ENCODE results near the gene TRIM62. TPM values are rescaled to one million over a fixed set of nuclear protein-coding genes. Genes with fewer than 3 reads are reported as not detected.

TRIM62 gene
- total RNA-seq, 2 experiments from 2014 or later = 2.4 to 8.4 TPM

GRCh38 chr1:33186936-33187335 lies 5.1 kb upstream of the TRIM62 start:
- CTCF ChIA-PET (ENCODE audit: unreplicated experiment) = no interaction called here
- Histone ChIP-seq H3K9me3 (ENCODE audit: low read length) (no peaks in the 10 kb centered on the region), H4K20me1 (ENCODE audit: insufficient read depth, low read length) (no peaks in the 10 kb centered on the region), H3K4me2 (ENCODE audit: low read length) (no peak overlapping the region), H2AFZ (ENCODE audit: low read length) (no peak overlapping the region), H3K27ac (ENCODE audit: low read depth, low read length, poor library complexity, severe bottlenecking) (no peak overlapping the region), H3K4me3 (ENCODE audit: low read depth, low read length, poor library complexity, severe bottlenecking) (no peak overlapping the region), H3K79me2 (ENCODE audit: insufficient read depth, low read depth, low read length) (no peaks in the 10 kb centered on the region), H3K4me1 (ENCODE audit: insufficient read depth, low read length, poor library complexity, severe bottlenecking) (peaks cover 10% of the 10 kb centered on the region), H3K36me3 (ENCODE audit: insufficient read depth, low read length) (no peaks in the 10 kb centered on the region), H3K9me2 (ENCODE audit: insufficient read depth, low read length) (no peaks in the 10 kb centered on the region)
- BruUV-seq (replicated peaks) = no TSS peak
- no peak for DNase-seq (ENCODE audit: low spot score)
- intact Hi-C loops (cut with micrococcal nuclease; ENCODE audit: unreplicated experiment) = no loop called here
- no peak for TF ChIP-seq EZH2phosphoT487 (IDR thresholded peaks at IDR 0.05; ENCODE audit: borderline replicate concordance, low read depth, low read length)
- TF ChIP-seq, protein P1, sequence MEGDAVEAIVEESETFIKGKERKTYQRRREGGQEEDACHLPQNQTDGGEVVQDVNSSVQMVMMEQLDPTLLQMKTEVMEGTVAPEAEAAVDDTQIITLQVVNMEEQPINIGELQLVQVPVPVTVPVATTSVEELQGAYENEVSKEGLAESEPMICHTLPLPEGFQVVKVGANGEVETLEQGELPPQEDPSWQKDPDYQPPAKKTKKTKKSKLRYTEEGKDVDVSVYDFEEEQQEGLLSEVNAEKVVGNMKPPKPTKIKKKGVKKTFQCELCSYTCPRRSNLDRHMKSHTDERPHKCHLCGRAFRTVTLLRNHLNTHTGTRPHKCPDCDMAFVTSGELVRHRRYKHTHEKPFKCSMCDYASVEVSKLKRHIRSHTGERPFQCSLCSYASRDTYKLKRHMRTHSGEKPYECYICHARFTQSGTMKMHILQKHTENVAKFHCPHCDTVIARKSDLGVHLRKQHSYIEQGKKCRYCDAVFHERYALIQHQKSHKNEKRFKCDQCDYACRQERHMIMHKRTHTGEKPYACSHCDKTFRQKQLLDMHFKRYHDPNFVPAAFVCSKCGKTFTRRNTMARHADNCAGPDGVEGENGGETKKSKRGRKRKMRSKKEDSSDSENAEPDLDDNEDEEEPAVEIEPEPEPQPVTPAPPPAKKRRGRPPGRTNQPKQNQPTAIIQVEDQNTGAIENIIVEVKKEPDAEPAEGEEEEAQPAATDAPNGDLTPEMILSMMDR (conservative IDR thresholded peaks at IDR 0.05; ENCODE audit: low read length) = no peak
- POLR2A ChIA-PET = no interaction called here

- intact Hi-C loops (cut with micrococcal nuclease; ENCODE audit: unreplicated experiment) = no loop called here
- no peak overlapping the region for H3K4me2 ChIP-seq (ENCODE audit: low read length)
- H2AFZ ChIP-seq (ENCODE audit: low read length) = no peak overlapping the region
- ChIA-PET POLR2A (interaction anchor here (0.7 kb wide), 1 partner anchor 18 kb away, joined by 3 read pairs; no protein-coding TSS in a partner anchor), CTCF (ENCODE audit: unreplicated experiment) (no interaction called here)
- no peaks in the 10 kb centered on the region for H4K20me1 ChIP-seq (ENCODE audit: insufficient read depth, low read length)
- BruUV-seq (replicated peaks) = no TSS peak
- no peaks in the 10 kb centered on the region for H3K9me2 ChIP-seq (ENCODE audit: insufficient read depth, low read length)
- no peaks in the 10 kb centered on the region for H3K79me2 ChIP-seq (ENCODE audit: insufficient read depth, low read depth, low read length)
- TF ChIP-seq, protein P1 (conservative IDR thresholded peaks at IDR 0.05; ENCODE audit: low read length) = no peak
- TF ChIP-seq EZH2phosphoT487 (IDR thresholded peaks at IDR 0.05; ENCODE audit: borderline replicate concordance, low read depth, low read length) = no peak
- H3K9me3 ChIP-seq (ENCODE audit: low read length) = no peaks in the 10 kb centered on the region
- peaks cover 15% of the 10 kb centered on the region for H3K4me1 ChIP-seq (ENCODE audit: insufficient read depth, low read length, poor library complexity, severe bottlenecking)
- DNase-seq (ENCODE audit: low spot score) = no peak
- H3K27ac ChIP-seq (ENCODE audit: low read depth, low read length, poor library complexity, severe bottlenecking) = no peak overlapping the region
- H3K4me3 ChIP-seq (ENCODE audit: low read depth, low read length, poor library complexity, severe bottlenecking) = no peak overlapping the region
- no peaks in the 10 kb centered on the region for H3K36me3 ChIP-seq (ENCODE audit: insufficient read depth, low read length)
Measured at GRCh38 chr1:33185541-33185940, 3.7 kb upstream of the TRIM62 start.

GRCh38 chr1:33183306-33183705 lies 1.5 kb upstream of the TRIM62 start:
- BruUV-seq (replicated peaks) = no TSS peak
- no peak for DNase-seq (ENCODE audit: low spot score)
- H3K4me3 ChIP-seq (ENCODE audit: low read depth, low read length, poor library complexity, severe bottlenecking) = no peak overlapping the region
- H3K79me2 ChIP-seq (ENCODE audit: insufficient read depth, low read depth, low read length) = no peaks in the 10 kb centered on the region
- H3K9me2 ChIP-seq (ENCODE audit: insufficient read depth, low read length) = no peaks in the 10 kb centered on the region
- no peak overlapping the region for H2AFZ ChIP-seq (ENCODE audit: low read length)
- no peaks in the 10 kb centered on the region for H3K36me3 ChIP-seq (ENCODE audit: insufficient read depth, low read length)
- no peak for TF ChIP-seq EZH2phosphoT487 (IDR thresholded peaks at IDR 0.05; ENCODE audit: borderline replicate concordance, low read depth, low read length)
- TF ChIP-seq, protein P1 (conservative IDR thresholded peaks at IDR 0.05; ENCODE audit: low read length) = no peak
- intact Hi-C loops (cut with micrococcal nuclease; ENCODE audit: unreplicated experiment) = no loop called here
- no peak overlapping the region for H3K27ac ChIP-seq (ENCODE audit: low read depth, low read length, poor library complexity, severe bottlenecking)
- POLR2A ChIA-PET = no interaction called here
- H3K4me1 ChIP-seq (ENCODE audit: insufficient read depth, low read length, poor library complexity, severe bottlenecking) = peaks cover 21% of the 10 kb centered on the region
- CTCF ChIA-PET (ENCODE audit: unreplicated experiment) = no interaction called here
- no peaks in the 10 kb centered on the region for H3K9me3 ChIP-seq (ENCODE audit: low read length)
- no peak overlapping the region for H3K4me2 ChIP-seq (ENCODE audit: low read length)
- H4K20me1 ChIP-seq (ENCODE audit: insufficient read depth, low read length) = no peaks in the 10 kb centered on the region
